Sciatic nerve (tissue), 2 donors: Measurements from ENCODE around the gene ANKRD34B. TPM values are rescaled to one million over a fixed set of nuclear protein-coding genes. Genes with fewer than 3 reads are reported as not detected.

ENCODE experiments used
- ATAC-seq: fragments of 200-7000 bp; cut with Tn5 transposase; one replicate; pipeline ENCODE4 v1.9.1; 2020; ENCODE audit warnings: mild to moderate bottlenecking, moderate library complexity
- DNase-seq: peaks from one replicate; pipeline ENCODE4 v3.0.0-alpha.2; 2020; ENCODE audit warnings: low spot score
- intact Hi-C: fragments of 100-400 bp; cut with DNase I; formaldehyde crosslinking; loops from one replicate; pipeline ENCODE4 v1.14.2; 2022
- total RNA-seq: library from RNA; stranded (reverse); fragmentation: NEBNext Ultra II Directional; extraction: Animal tissue kit (Norgen Biotek cat#: 25700); gene quantifications from one replicate; pipeline ENCODE4 v1.2.1, GENCODE V29; 2021
- donor health status: DM: no; HTN: no; CAD: no.
- donor health status: DM: no; HTN: no; CAD: no.

ANKRD34B gene
- total RNA-seq, 1 donor from 2014 or later = not detected

DNA sequence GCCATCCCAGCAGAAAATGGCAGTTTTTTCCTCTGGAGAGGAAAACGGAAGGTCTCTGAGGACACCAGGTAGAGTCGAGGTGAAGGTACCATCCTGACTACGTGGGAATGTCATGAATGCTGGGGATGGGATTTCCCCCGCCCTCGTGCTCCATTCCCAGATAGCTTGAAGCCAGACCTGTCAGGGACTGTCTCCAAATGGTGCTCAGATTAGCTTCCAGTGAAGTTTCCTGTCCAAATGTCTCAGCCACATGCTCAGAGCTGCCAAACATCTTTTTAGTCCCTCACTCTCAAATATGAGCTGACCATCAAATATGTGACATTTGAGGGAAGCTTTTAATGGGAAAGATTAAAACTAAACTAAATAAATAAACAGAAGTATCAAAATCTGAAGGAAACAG lies 7.6 kb upstream of the ANKRD34B start:
- DNase-seq = no peak
- ATAC-seq = no peak
- intact Hi-C loops = no loop called here

GRCh38 chr5:80576383-80576782 lies 6.3 kb upstream of the ANKRD34B start:
- no peak for DNase-seq
- no peak for ATAC-seq

DNA sequence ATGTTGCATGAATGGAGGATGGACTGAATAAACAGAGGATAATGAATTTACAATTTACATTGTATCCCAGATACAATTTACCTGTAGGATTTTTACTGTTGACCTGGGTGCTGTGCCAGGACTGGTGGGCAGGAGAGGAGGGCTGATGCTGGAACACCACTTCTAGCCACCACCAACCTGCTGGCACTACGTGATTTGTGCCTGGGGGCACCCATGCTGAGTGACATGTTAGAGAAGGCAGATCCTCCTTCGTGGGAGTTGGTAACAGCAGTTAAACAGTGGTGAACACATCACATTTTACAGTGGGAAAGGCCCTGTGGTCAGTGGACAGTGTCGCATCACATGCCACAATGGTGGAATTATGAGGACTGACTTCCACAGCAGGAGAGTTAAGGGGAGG lies 3.0 kb upstream of the ANKRD34B start:
- DNase-seq (no peak), ATAC-seq (no peak)
- intact Hi-C loops = no loop called here

More at GRCh38 chr5:80576383-80576782, 6.3 kb upstream of the ANKRD34B start:
- intact Hi-C loops = no loop called here

GRCh38 chr5:80569086-80569960 lies 757 bp downstream of the ANKRD34B start:
- DNase-seq = no peak
- no peak for ATAC-seq

GRCh38 chr5:80568251-80568650 lies 1.8 kb downstream of the ANKRD34B start:
- DNase-seq = no peak
- no peak for ATAC-seq
- intact Hi-C loops = no loop called here

More at GRCh38 chr5:80569086-80569960, 757 bp downstream of the ANKRD34B start:
- intact Hi-C loops = no loop called here

- ATAC-seq (no peak), DNase-seq (no peak)
- intact Hi-C loops = no loop called here
Measured at GRCh38 chr5:80566711-80567259, 3.3 kb downstream of the ANKRD34B start.

- DNase-seq (no peak), ATAC-seq (no peak)
- intact Hi-C loops = no loop called here
Measured at GRCh38 chr5:80565330-80565729, 4.8 kb downstream of the ANKRD34B start.

GRCh38 chr5:80559244-80559643 lies 10.8 kb downstream of the ANKRD34B start:
- ATAC-seq (no peak), DNase-seq (no peak)
- intact Hi-C loops = no loop called here

- intact Hi-C loops = no loop called here
- DNase-seq = no peak
Measured at GRCh38 chr5:80555099-80555498, 15.0 kb downstream of the ANKRD34B start.

DNA sequence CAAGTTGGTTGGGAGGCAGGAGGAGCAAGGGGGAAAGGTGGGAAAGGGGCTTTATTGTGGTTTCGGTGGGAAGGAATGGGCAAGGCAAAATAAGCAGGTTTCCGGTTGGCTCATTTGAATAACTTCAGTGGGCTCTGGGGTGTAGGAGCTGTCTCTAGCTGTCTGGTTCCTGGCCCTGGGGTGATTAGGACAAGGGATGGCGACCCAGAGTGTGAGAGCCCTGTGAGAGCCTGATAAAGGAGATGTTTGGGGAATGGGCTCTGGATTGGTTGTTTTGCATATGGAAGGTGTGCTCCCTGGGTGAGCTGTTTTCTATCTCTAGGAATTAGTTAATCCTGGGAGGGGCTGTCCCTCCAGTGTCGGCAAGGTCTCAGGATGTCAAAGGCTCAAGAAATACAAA lies 15.4 kb downstream of the ANKRD34B start:
- ATAC-seq (no peak), DNase-seq (no peak)
- intact Hi-C loops = no loop called here

More at GRCh38 chr5:80555099-80555498, 15.0 kb downstream of the ANKRD34B start:
- no peak for ATAC-seq

DNA sequence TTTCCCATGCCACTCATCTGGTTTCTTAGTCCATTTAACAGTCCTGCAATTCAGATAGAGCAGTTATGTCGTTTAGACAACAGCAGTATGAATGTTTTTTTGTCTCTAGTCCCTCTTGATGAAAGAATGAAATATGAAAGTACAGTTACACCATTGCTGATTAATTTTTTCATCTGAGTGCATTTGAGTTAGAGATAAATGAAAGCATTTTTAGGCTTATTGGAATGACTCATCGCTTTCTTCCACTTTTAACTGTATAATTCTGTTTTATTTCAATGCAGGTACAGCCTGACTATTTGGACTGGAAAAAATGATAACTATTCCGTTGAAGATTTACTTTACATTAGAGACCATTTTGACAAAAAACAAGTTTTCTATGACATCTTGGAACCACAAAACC lies 28.7 kb downstream of the ANKRD34B start:
- no peak for DNase-seq
- intact Hi-C loops = no loop called here
- ATAC-seq = no peak

DNA sequence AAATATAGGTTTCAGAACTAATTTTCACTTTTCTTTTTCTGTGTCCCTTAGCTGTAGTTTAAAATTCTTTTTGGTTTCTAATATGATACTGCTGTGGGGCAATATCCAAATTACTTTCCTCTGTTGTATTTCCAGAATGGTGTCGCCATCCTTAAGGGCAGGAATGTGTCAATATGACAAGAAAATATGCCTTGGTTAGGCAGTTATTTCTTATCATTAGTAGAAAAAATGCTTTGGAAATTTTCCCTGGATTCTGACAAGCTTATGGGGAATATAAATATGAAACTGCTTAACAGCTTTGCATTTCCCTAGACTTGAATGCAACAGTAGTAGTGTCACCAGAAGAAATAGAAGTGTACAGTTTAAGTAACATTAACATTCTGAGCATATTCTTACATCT lies 29.4 kb downstream of the ANKRD34B start:
- ATAC-seq (no peak), DNase-seq (no peak)
- intact Hi-C loops = no loop called here

GRCh38 chr5:80516826-80517225 lies 53.3 kb downstream of the ANKRD34B start:
- intact Hi-C loops = no loop called here
- no peak for DNase-seq
- ATAC-seq = no peak

- intact Hi-C loops = no loop called here
- ATAC-seq = no peak
- no peak for DNase-seq
Measured at GRCh38 chr5:80509362-80509761, 60.7 kb downstream of the ANKRD34B start.

DNA sequence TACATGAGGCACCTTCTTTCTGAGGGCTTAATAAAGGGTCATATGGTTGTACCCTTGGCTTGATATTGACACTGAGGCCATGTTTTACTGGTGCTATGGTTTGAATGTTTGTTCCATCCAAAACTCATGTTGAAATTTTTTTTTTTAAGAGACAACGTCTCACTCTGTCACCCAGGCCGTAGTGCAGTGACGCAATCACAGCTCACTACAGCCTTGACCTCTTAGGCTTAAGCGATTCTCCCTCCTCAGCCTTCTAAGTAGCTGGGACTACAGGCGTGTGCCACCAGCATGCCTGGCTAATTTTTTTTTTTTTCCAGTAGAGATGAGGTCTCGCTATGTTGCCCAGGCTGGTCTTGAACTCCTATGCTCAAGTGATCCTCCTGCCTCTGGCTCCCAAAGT lies 61.2 kb downstream of the ANKRD34B start:
- intact Hi-C loops = no loop called here
- DNase-seq = no peak
- ATAC-seq = no peak

DNA sequence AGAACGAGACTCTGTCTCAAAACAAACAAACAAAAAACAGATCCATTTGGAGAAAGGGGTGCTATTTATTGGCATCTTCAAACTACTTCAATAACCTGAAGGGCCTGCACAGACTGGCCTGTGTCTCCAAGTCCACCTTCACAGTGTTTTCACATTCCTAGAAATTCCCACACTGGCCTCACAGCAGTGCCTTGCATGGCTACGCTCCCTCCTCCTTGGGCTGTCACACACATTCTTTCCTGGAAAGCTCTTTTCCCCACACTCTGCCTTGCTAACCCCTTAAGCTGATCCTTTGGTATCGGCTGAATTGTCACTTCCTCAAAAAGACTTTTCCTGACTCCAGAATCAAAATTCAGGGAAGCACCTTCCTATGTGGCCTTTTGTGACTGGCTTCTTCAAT lies 62.4 kb downstream of the ANKRD34B start:
- no peak for ATAC-seq
- DNase-seq = no peak
- intact Hi-C loops = no loop called here

Other genes with a start within 250 kb of the ANKRD34B start
- 68.4 TPM for gene ZFYVE16, start 162.2 kb downstream of the ANKRD34B start, total RNA-seq
- gene FAM151B, start 82.2 kb downstream of the ANKRD34B start, total RNA-seq = 3.9 TPM
- gene MSH3, start 84.4 kb upstream of the ANKRD34B start, total RNA-seq = 17.6 TPM
- 13.3 TPM for gene DHFR, start 84.7 kb upstream of the ANKRD34B start, total RNA-seq